Measurements from ENCODE around the gene CNOT2. TPM values are rescaled to one million over a fixed set of nuclear protein-coding genes. Genes with fewer than 3 reads are reported as not detected.

The CNOT2 gene
- total and polyA plus RNA-seq, 11 donors: 15.5 to 63.7 (median 36.9) TPM

DNA sequence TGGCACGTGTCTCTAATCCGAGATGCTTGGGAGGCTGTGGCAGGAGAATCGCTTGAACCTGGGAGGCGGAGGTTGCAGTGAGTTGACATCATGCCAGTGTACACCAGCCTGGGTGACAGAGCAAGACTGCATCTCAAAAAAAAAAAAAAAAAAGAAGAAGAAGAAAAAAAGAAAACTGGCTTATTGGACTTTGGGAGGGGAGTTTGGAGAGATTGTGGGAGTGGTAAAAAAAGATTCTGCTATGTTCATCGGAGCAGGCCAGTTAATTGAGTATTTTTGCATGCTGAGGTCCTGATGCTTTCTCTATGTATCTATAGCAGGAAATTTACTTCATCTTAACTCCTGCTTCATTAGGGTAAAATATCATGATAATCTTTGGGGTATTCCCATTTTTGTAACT is 11.6 kb downstream of the CNOT2 start:
- intact Hi-C loops (cut with DNase I): loop anchor here in 1 of 10 donors (10.0 kb wide), 1 partner anchor 100 kb away; no protein-coding TSS in a partner anchor
- no peak overlapping the region for H3K4me3 ChIP-seq
- peak overlapping the region in 1 of 12 donors; percentile 55 for H3K27ac ChIP-seq
- WGBS, 4 donors: 81 to 85% (median 84%) methylated on average over 5 of the region's 5 CpGs
- ATAC-seq: no peak
- H3K36me3 ChIP-seq: no peaks in the 10 kb centered on the region
- peaks cover 0 to 67% (median 35%) of the 10 kb centered on the region in 12 donors for H3K4me1 ChIP-seq
- no peaks in the 10 kb centered on the region for H3K27me3 ChIP-seq
- DNase-seq: no peak
- TF ChIP-seq POLR2A (IDR thresholded peaks at IDR 0.05) (no peak), CTCF (IDR thresholded peaks at IDR 0.05) (no peak)
- H3K9me3 ChIP-seq: no peaks in the 10 kb centered on the region

DNA sequence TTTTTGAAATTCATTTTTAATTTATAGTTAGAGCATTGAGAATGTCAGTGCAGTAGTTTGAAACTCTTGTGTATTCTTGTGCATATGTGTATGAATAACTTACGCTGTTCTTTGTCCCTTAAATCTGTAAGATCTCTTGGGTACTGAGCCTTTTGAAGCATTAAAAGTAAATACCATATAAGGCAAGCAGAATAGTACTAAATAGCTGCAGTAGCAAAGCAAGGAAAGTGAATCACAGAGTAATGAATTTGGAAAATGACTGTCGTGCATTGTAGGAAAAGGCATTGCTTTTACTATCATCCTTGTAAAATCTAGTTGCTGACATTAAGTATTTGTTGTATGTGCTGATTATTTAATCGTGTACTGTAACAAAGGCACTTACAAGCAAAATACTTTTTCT is 12.1 kb downstream of the CNOT2 start:
- Histone ChIP-seq H3K9me3 (no peaks in the 10 kb centered on the region), H3K4me1 (peaks cover 0 to 67% (median 33%) of the 10 kb centered on the region in 12 donors), H3K27ac (peak overlapping the region in 1 of 12 donors; percentile 55), H3K27me3 (no peaks in the 10 kb centered on the region), H3K36me3 (no peaks in the 10 kb centered on the region), H3K4me3 (no peak overlapping the region)
- TF ChIP-seq CTCF (IDR thresholded peaks at IDR 0.05): no peak
- TF ChIP-seq POLR2A (IDR thresholded peaks at IDR 0.05): no peak
- 39 to 57% (median 42%) methylated on average over 3 of the region's 3 CpGs for WGBS, 4 donors
- ATAC-seq (peak in 1 of 4 donors; percentile 47), DNase-seq (no peak)
- intact Hi-C loops (cut with DNase I): loop anchor here in 1 of 10 donors (10.0 kb wide), 1 partner anchor 99 kb away; no protein-coding TSS in a partner anchor

DNA sequence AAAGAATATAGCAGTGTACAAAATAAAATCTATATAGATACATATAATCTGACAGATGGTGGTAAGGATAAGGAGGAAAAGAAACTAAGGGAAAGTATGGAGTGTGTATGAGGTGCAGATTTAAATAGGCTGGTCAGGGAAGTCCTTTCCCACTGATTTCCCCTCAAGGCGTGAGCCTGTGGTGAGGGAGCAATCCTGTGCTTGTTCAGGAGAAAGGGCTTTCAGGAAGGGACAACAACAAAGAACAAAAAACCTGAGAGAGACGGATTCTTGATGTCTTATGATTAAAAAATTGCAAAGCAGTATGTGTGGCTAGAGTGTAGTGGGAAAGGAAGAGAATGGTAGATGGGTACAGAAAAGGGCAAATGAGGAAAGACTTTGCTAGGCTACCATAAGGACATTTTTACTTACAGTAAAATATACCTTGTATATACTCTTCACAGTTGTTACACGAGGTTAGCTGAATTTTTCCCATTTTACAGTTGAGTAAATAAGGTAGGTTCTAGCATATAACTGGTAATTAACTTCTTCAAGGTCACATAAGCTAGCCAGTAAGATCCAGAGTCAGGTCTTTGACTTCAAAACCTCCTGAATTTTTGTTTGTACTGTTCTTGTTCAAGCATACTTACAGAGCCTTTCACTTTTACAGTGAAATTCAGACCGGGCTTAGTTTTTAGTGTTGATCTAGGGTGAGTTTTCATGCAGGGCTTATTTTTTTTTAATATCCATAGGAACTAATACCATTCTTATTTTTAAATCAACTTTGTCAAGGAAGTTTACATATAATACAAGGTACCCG is 15.6 kb downstream of the CNOT2 start:
- ATAC-seq: no peak
- H3K27ac ChIP-seq: no peak overlapping the region
- intact Hi-C loops (cut with DNase I): loop anchor here in 1 of 10 donors (10.0 kb wide), 1 partner anchor 96 kb away; no protein-coding TSS in a partner anchor
- no peak for DNase-seq
- no peak overlapping the region for H3K4me3 ChIP-seq
- peaks cover 0 to 11% (median 0%) of the 10 kb centered on the region in 12 donors for H3K9me3 ChIP-seq
- H3K36me3 ChIP-seq: no peaks in the 10 kb centered on the region
- peaks cover 0 to 57% (median 23%) of the 10 kb centered on the region in 12 donors for H3K4me1 ChIP-seq
- 73 to 78% (median 75%) methylated on average over 5 of the region's 5 CpGs for WGBS, 4 donors
- no peaks in the 10 kb centered on the region for H3K27me3 ChIP-seq
- TF ChIP-seq POLR2A (IDR thresholded peaks at IDR 0.05) (no peak), CTCF (IDR thresholded peaks at IDR 0.05) (no peak)

DNA sequence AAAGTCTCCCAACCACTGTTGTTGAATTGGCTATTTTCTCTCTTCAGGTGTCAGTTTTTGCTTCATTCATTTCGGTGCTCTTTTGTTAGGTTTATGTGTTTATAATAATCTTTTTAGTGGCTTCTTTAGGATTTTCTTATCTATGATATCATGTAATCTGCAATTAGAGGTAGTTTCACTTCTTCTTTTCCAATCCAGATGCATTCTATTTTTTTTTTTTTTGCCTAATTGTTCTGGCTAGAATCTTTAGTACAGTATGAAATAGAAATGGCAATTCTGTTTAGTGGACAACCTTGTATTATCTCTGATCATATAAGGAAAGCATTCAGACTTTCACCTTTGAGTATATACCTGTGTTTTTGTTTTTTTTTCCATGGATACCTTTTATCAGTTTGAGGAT is 17.4 kb downstream of the CNOT2 start:
- WGBS, 4 donors: 88 to 96% (median 94%) methylated on average over 1 of the region's 1 CpG
- TF ChIP-seq POLR2A (IDR thresholded peaks at IDR 0.05) (no peak), CTCF (IDR thresholded peaks at IDR 0.05) (no peak)
- intact Hi-C loops (cut with DNase I): no loop called here
- Histone ChIP-seq H3K27ac (no peak overlapping the region), H3K9me3 (peaks cover 0 to 11% (median 0%) of the 10 kb centered on the region in 12 donors), H3K4me1 (peaks cover 0 to 58% (median 18%) of the 10 kb centered on the region in 12 donors), H3K36me3 (no peaks in the 10 kb centered on the region), H3K4me3 (no peak overlapping the region), H3K27me3 (no peaks in the 10 kb centered on the region)
- ATAC-seq (no peak), DNase-seq (no peak)

All from heart left ventricle (tissue), 16 donors.